Omental fat pad (tissue), 4 donors: Measurements from ENCODE around the gene URAD. TPM values are rescaled to one million over a fixed set of nuclear protein-coding genes. Genes with fewer than 3 reads are reported as not detected.
"Not testable (repeated sequence)": the region's sequence is repeated elsewhere in the genome, so short reads cannot be mapped to it uniquely, and the experiment has no call there.

ENCODE experiments used
- ATAC-seq: fragments of 150-250 bp; one replicate; pipeline ENCODE4 v1.9.1; 2016; ENCODE audit warnings: mild to moderate bottlenecking, moderate library complexity; ENCODE audit not compliant: low FRiP score
- DNase-seq: peaks from one replicate; pipeline ENCODE4 v3.0.0-alpha.2; 2019; ENCODE audit warnings: low spot score
- total RNA-seq, 4 donors: library from RNA; depleted of rRNA; stranded (reverse); fragments of >200 nt; gene quantifications; one replicate each; pipeline ENCODE4 v1.1.0, GENCODE V29; 2016
- TF ChIP-seq, protein P1 (sequence below), 3 donors: fragments of 450-650 bp; IDR thresholded peaks; one replicate each; pipeline ENCODE4 v1.5.1; 2016 to 2017; ENCODE audit warnings: antibody characterized with exemption in 3 of 3, mild to moderate bottlenecking in 3 of 3, moderate library complexity in 2 of 3

Gene URAD
- total RNA-seq, 4 donors from 2014 or later = 1.3 TPM; not detected in 3

DNA sequence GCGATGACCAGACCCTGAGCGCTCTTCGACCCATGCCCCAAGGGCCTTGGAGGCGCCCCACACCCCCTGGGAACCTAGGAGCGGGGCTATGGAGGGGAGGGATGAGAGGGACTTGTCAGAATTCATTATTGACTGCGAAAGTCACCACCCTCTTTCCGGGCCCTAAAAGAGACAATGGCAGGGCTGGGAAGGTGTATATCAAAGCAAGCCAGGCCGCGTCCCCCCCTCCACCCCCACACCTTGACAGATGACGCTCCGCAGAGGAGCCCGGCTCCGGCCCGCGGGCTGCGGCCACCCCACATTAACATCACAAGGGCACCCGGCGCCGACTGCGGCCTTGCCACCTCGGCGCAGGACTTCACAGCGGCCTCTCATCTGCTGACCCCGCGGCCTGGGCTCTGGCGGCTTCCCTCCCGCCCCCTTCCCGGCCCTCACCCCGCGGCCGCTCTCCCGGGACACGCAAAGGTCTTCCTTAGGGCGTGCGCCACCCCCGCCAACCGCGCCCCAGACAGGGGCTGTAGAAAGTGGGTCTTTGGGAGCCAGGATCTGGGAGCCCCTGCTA, 21.8 kb downstream of the URAD start:
- DNase-seq (no peak), ATAC-seq (no peak)
- TF ChIP-seq, protein P1, sequence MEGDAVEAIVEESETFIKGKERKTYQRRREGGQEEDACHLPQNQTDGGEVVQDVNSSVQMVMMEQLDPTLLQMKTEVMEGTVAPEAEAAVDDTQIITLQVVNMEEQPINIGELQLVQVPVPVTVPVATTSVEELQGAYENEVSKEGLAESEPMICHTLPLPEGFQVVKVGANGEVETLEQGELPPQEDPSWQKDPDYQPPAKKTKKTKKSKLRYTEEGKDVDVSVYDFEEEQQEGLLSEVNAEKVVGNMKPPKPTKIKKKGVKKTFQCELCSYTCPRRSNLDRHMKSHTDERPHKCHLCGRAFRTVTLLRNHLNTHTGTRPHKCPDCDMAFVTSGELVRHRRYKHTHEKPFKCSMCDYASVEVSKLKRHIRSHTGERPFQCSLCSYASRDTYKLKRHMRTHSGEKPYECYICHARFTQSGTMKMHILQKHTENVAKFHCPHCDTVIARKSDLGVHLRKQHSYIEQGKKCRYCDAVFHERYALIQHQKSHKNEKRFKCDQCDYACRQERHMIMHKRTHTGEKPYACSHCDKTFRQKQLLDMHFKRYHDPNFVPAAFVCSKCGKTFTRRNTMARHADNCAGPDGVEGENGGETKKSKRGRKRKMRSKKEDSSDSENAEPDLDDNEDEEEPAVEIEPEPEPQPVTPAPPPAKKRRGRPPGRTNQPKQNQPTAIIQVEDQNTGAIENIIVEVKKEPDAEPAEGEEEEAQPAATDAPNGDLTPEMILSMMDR (IDR thresholded peaks at IDR 0.05) = no peak

DNA sequence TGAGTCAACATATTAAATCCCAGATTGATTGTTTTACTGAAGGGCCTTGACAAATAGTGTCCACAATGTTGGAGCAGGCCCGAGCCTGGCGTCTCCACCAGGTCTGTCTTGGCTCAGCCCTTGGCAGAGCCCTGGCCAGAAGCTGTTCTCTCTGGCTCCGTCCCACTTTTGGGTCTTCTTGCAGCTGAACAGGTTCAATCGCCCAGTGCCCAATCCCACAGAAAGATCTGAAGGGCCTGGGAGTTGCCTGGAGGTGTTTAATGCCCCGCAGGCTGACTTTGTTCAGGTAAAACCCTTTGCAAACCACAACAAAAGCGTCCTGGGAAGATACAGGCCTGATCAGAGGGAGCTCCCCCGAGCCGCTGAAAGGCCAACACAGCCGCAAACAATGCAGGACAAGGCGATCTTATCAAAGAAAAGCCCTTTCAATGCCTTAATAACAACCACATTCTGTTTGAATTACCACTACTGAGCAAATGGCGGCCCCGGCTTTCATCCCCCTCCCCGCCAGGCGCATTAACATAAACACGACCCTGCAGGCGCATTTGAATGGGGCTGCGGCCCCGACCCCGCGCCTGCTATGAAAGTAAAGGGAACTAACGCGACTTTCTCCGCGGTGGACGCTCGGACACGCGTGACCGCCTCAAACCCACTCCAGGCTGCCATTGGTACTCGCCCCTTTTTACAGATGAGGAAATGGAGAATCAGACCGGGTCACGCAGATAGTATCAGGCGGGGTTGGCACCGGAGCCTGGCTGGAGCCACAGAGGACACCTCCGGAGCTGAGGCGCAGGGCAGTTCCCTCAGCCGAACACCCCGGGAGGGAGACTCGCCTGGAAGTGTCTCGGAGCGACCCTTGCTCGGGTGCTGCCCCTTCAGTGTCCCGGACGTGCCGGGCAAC, 22.5 kb downstream of the URAD start:
- ATAC-seq = no peak
- TF ChIP-seq, protein P1 (IDR thresholded peaks at IDR 0.05) = no peak
- no peak for DNase-seq

DNA sequence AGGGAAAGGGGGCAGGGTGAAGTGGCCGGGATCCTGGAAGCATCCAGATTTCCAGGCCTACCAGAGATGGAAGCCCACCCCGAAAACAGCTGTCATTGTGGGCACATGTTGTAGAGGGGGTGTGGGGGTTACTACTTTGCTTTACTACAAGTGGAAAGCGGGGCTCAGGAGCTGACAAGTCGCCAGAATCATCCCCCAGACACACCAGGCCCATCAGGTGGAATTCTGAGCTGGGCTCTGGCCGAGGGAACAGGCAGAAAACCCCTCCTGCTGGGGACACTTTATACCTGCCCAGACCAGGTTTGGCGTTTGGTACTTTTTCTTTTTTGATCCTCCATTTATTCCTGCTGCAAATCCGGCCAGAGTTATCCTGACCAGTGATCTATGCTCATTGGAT, 23.2 kb downstream of the URAD start:
- no peak for DNase-seq
- ATAC-seq = no peak

DNA sequence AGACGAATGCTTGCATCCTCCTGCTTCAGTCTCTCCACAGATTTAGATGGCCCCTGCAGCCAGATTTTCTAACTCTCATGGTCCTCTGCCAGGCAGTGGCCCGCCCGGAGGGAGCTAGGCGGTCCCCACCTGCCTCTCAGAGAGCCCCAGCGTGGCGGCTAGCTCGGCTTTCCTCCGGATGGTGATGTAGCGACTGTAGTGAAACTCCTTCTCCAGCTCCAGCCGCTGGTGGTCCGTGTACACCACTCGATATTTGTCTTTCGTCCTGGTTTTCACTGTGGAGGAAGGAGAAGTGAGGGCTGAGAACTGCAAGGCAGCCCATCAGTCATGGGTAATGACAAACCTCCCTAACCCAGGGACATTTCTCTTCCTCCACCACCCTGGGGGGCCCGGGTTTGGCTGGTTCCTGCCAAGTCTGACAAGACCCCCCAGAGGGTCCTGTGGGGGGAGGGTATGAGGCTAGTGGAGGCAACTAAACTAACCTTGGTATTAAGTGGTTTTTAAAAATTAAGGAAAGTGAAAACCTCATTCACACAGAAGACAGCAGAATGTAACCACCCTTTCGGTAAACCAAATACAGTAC, 23.7 kb downstream of the URAD start:
- ATAC-seq = no peak
- TF ChIP-seq, protein P1 (IDR thresholded peaks at IDR 0.05) = no peak
- no peak for DNase-seq

More for the DNA sequence above, 23.2 kb downstream of the URAD start:
- TF ChIP-seq, protein P1 (IDR thresholded peaks at IDR 0.05) = no peak

DNA sequence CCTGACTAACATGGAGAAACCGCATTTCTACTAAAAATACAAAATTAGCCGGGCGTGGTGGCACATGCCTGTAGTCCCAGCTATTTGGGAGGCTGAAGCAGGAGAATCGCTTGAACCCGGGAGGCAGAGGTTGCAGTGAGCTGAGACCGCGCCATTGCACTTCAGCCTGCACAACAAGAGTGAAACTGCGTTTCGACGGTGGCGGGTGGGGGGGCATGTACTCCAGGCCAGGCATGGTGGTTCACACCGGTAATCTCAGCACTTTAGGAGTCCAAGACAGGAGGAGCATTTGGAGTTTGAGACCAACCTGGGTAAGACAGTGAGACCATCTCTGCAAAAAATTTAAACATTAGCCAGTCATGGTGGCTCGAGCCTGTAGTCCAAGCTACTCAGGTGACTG, 24.3 kb downstream of the URAD start:
- not testable (repeated sequence) for DNase-seq, ATAC-seq

DNA sequence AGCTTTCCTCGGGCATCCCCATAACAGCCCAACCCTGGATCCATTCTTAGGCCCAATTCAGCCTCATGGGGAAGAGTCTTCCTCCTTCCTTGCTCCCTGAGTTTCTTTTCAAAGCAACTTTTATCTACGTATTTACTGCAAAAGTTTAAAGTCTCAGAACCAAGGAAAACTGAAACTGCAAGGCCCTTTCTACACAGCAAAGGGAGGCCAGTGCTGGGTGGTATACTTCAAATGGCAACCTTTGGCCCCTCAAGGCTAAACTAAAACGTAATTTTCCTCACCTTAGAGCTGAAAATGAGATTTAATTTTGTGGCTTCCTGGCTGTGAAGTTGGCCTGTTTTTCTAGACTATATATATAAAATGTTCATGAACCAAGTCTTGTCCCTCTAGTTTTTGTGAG, 25.0 kb downstream of the URAD start:
- DNase-seq = no peak
- TF ChIP-seq, protein P1 (IDR thresholded peaks at IDR 0.05) = no peak
- ATAC-seq = no peak

DNA sequence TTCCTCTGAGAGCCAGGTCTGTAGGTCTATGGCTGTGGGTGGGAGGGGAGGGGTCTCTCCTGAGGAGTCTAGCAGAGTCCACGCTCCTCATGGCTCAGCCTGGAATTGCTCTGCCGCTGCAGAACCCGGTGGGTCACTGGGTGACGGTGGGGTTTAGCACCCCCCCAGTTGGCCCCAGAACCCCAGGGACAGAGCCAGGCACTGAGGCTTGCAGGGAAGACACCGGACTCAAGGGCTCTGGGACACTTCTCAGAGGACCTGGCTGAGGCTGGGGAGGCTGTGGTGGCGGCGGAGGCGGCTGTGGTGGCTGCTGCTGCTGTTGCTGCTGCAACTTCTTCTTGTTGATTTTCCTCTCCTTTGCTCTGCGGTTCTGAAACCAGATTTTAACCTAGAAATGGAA, 25.5 kb downstream of the URAD start:
- DNase-seq (no peak), ATAC-seq (no peak)
- TF ChIP-seq, protein P1 (IDR thresholded peaks at IDR 0.05) = no peak
